Prostate gland (tissue), 2 donors: ENCODE data around the gene CXCR4.

Experiments used
- POLR2A ChIP-seq: fragments of 450-650 bp; IDR thresholded peaks from one replicate; pipeline ENCODE4 v1.6.1; 2016; ENCODE audit warnings: antibody characterized with exemption, mild to moderate bottlenecking
- POLR2AphosphoS5 ChIP-seq: sonication (generic); formaldehyde crosslinking; IDR thresholded peaks from one replicate; pipeline ENCODE4 v1.6.1; 2017; ENCODE audit warnings: antibody characterized with exemption
- TF ChIP-seq, protein P1 (sequence below), 4 experiments: fragments of 200-600 bp in 2 of 4; fragments of 450-650 bp in 2 of 4; sonication (generic) in 2 of 4; IDR thresholded peaks; 1 replicate in 3 of 4; 2 replicates in 1 of 4; pipeline ENCODE4 v1.5.1; 2016 to 2019; ENCODE audit warnings: antibody characterized with exemption in 4 of 4, mild to moderate bottlenecking in 2 of 4, moderate library complexity in 2 of 4

DNA sequence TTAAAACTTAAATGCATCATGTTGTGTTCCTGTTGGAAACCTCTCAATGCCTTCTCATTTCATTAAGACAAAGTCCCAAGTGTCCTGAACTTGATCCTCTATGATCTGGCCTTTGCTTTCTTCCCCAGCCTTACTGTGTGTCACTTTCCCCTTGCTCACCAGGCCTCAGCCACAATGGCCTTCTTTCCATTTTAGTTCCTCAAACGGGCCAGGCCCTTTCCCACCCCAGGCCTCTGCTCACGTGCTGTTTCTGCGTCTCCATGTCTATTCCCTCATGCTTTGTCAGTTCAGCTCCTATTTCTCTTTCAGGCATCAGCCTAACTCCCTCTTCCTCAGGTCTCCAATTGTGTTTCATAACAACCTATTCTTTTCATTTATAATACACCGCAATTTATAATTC is 19.5 kb downstream of the CXCR4 start:
- TF ChIP-seq, protein P1, sequence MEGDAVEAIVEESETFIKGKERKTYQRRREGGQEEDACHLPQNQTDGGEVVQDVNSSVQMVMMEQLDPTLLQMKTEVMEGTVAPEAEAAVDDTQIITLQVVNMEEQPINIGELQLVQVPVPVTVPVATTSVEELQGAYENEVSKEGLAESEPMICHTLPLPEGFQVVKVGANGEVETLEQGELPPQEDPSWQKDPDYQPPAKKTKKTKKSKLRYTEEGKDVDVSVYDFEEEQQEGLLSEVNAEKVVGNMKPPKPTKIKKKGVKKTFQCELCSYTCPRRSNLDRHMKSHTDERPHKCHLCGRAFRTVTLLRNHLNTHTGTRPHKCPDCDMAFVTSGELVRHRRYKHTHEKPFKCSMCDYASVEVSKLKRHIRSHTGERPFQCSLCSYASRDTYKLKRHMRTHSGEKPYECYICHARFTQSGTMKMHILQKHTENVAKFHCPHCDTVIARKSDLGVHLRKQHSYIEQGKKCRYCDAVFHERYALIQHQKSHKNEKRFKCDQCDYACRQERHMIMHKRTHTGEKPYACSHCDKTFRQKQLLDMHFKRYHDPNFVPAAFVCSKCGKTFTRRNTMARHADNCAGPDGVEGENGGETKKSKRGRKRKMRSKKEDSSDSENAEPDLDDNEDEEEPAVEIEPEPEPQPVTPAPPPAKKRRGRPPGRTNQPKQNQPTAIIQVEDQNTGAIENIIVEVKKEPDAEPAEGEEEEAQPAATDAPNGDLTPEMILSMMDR (IDR thresholded peaks at IDR 0.05), result no peak
- no peak for TF ChIP-seq POLR2A
- TF ChIP-seq POLR2AphosphoS5, result no peak
